ENCODE results near the gene PSMD13.

PSMD13 gene

DNA sequence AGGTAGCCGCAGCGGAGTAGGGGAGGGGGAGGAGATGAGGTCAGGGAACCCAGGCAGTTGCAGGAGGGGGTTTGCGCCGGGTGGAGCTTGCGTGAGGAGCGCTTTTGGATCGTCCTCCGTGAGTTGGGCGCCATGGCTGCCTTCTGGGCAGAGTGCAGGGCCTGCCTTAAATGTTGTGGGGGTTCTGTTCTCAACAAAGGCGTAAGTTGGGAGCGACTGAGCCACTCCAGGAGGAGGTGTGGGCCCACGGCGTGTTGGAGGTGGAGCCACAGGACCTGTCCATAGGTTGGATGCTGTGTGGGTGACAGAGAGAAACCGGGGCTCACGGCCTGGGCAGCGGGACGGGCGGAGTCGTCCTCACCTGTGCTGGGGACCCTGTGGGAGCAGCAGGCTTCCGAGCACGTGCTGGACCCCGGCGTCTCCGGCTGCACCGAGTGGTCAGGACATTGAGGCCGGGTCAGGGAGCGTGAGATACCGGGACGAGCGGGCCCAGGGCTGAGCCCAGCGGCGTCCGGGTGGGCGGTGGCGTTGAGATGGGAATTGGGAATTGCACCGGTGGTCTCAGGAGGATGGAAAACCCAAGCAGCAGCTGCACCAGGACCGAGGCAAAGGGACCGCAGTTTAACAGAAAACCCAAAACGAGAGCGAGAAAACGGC, 51.2 kb downstream of the PSMD13 start:
- no peak for DNase-seq (ENCODE audit: low read depth in 2 of 2)

DNA sequence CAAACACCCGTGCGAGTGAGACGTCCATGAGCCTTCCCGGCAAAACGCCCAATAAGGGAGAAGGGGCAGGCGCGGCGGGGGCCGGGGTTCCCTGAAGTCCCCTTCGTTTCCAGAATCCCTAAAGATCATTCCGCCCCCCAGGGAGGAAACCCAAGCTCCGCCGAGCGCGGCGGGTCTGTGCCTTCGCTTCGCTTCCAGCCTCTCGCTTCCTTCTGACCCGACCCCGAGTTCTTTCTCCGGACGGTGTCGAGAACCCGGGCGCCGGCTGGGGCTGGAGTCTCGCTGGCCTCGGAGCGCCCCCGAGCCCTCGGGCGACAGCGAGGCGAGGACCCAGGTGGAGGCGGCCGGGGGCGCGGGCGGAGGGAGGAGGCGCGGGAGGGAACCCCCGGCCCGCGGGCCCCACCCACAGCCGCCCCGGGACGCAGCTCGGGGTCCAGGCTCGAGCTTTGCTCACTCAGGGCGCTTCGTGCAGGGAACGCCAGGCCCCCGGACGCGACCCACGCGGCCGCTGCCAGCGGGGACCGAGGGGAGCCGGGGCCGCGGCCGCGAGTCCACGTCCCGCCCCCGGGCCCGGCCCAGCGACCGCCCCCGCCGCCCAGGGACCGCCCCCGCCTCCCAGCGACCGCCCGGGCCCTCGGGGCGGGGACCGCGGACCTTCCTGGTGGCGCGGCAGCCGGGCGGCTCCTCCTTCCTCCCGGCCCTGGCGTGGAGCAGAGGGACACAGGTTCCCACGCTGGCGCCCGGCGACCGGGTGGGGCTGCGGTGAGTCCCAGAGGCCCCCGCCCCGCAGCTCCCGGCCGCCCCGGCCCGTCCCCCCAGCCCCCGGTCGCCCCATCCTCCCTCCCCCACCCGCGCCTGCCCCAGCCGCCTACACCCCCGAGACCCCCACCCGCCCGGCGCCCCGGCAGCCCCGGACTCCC, 52.0 kb downstream of the PSMD13 start, which contains the start of gene PGGHG:
Gene PGGHG (plus strand): TSS at position 649 of the 920 bp plus-strand sequence. CDS start 691 bp downstream, outside the sequence.
- peak in 1 of 2 donors; percentile 59 for DNase-seq (ENCODE audit: low read depth in 2 of 2)

DNA sequence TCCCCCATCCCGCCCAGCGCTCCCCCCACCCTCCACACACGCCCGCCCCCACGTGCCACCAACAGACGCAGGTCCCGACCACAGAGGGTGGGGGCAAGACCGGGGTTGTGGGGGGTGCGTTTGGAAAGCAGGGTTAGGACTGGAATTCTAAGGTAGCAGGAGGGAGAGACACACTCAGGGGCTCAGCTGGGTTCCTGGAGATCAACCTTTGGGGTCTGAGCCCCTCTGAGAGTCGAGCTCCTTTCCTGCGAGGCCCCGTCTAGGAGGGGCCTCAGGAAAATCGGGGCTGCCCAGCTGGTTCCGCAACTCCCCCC, 52.6 kb downstream of the PSMD13 start:
- DNase-seq (ENCODE audit: low read depth in 2 of 2): no peak

DNA sequence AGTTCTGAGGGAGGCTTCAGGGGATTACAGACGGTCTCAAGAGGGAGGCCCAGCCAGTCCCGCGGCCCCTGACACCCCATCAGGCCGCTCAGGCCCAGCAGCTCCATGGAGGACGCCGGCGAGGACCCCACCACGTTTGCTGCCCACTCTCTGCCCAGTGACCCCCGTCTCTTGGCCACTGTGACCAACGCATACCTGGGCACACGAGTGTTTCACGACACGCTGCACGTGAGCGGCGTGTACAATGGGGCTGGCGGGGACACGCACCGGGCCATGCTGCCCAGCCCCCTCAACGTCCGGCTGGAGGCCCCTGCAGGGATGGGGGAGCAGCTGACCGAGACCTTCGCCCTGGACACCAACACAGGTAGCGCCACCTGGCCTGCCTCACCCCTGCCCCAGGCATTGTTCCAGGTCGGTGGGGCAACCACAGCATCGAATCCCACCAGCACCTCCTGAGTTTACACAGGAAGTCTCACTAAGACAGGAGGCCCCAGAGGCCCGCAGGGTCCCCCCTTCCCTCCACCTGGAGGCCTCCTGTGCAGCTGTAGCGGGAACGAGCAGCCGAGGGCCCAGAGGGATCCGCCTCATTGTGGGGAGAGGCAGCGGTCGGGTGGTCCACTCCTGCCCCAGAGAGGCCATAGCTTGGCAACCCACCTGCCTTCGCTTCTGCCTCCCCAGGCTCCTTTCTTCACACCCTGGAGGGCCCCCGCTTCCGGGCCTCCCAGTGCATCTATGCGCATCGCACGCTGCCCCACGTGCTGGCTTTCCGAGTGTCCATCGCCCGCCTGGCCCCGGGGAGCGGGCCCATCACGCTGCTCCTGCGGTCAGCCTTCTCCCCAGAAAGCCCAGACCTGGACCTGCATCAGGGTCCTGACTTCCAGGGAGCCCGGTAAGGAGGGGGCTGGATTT, 53.2 kb downstream of the PSMD13 start:
- DNase-seq (ENCODE audit: low read depth in 2 of 2): no peak

DNA sequence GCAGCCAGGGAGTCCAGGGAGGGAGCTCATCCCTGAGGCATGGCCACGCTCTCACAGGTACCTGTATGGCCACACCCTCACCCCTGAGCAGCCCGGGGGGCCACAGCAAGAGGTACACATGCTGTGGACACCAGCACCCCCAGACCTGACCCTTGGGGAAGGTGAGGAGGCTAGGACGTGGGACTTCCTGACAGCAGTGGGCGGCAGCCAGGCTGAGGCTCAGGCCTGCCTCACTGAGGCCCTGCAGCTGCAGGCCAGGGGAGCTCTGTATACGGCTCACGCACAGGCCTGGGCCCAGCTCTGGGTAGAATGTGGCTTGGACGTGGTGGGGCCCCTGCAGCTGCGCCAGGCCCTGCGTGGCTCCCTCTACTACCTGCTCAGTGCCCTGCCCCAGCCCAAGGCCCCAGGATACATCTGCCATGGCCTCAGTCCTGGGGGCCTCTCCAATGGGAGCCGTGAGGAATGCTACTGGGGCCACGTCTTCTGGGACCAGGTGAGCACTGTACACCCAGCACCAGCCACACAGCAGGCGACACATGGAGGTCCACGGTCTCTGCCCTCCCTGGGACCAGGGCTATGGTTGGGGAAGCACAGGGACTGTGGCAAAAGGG, 54.0 kb downstream of the PSMD13 start:
- no peak for DNase-seq (ENCODE audit: low read depth in 2 of 2)

DNA sequence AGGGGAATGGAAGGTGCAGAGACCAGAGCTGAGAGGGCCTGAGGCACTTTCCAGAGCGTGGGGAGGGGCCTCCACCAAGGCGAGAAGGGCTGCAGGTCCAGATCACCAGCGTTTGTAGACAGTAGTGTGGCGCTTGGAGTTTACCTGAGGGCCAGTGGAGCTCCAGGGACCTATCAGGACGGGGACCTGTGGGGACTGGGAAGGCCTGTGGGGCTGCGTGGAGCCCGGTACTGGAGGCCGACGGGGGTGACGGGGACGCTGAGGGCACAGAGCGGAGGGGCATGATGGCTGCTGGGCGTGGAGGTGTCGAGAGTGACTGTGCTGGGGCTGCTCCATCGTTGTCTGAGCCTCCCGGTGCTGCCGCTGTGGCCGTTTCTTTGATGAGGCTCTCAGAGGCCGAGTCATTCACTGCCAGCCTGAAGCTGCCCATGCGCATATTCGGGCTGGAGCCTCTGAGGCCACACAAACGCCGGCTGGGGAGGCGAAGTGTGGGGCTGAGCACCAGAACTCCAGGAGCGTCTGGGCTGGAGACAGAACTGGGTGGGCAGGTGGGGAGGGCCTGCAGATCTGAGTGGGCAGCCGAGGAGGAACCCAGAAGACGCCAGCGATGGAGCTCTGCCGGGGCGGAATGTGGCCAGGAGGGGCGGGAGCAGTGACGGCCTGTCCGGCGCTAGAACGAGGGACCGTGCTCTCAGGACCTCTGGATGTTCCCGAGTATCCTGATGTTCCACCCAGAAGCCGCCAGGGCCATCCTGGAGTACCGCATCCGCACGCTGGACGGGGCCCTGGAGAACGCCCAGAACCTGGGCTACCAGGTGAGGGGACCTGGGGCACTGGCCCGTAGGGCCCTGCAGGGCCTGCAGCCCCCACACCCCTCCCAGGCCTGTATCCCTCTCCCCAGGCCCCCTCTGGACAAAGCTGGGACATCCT, 54.8 kb downstream of the PSMD13 start:
- no peak for DNase-seq (ENCODE audit: low read depth in 2 of 2)

DNA sequence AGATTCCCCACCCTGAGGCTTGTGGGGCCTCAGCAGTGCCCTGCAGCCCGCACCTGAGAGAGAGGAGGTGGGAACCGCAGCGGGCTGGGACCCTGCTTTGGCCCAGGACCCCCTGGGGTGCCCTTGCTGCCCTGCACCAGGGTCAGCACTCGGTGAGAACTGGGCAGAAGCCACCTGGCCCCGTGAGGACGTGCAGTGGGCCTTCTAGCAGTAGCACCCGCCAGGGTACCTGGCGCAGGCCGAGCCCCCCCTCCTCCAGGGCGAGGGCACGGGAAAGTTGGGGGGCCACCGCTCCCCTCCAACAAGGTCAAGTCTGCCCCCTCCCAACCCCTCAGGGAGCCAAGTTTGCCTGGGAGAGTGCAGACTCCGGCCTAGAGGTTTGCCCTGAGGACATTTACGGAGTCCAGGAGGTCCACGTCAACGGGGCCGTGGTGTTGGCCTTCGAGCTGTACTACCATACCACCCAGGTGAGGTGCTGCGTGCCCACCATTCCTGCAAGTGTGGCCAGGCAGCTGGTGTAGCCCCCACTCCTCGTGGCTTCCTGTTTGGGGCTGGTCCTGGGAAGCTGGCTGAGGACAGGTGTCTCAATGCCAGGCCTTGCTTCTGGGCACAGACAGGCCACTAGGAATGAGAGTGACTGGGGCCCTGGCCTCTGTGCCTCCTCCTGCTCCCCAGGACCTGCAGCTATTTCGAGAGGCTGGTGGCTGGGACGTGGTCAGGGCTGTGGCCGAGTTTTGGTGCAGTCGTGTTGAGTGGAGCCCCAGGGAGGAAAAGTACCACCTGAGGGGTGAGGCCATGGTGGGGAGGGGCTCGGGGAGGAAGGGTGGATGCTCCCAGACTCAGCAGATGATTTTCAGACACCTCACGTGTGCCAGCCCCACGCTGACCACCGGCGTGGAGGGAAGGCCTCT, 55.7 kb downstream of the PSMD13 start:
- DNase-seq (ENCODE audit: low read depth in 2 of 2): no peak

DNA sequence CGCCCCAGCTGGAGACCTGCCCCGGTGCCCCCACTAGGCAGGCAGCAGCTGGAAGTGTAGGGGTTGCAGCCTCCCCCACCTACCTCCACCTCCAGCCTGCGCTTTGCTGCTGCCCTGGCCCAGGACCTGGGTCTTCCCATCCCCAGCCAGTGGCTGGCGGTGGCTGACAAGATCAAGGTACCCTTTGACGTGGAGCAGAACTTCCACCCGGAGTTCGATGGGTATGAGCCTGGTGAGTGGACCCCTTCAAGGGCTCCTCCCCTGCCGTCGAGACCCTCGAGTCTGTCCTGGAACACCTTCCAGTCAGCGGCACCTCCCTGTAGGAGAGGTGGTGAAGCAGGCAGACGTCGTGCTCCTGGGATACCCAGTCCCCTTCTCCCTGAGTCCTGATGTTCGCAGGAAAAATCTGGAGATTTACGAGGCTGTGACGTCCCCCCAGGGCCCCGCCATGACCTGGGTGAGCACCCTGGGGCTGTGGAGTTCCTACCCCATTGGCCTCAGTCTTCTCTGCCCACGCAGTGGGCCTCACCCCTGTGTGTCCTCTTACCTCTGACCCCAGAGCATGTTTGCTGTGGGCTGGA, 56.6 kb downstream of the PSMD13 start:
- no peak for DNase-seq (ENCODE audit: low read depth in 2 of 2)

DNA sequence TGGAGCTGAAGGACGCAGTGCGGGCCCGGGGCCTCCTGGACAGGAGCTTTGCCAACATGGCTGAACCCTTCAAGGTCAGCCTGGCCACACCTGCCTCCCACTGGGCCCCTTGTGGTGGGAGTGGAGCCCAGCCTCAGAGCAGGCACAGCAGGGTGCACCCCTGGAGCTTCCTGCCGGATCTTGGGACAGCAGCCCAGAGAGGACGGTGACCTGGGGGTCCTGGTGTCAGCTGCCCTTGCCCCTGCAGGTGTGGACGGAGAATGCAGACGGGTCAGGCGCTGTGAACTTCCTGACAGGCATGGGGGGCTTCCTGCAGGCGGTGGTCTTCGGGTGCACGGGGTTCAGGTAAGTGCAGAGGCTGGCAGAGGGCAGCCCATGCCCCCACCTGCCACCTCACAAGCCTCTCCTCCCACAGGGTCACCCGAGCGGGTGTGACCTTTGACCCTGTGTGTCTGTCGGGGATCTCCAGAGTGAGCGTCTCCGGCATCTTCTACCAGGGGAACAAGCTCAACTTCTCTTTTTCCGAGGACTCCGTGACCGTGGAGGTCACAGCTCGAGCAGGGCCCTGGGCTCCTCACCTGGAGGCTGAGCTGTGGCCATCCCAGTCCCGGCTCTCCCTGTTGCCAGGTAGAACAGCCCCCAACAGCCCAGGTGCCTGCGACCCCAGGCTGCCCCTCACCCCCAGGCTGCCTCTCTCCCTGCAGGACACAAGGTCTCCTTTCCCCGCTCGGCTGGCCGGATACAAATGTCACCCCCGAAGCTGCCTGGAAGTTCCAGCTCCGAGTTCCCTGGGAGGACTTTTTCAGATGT, 57.3 kb downstream of the PSMD13 start:
- DNase-seq (ENCODE audit: low read depth in 2 of 2): no peak

DNA sequence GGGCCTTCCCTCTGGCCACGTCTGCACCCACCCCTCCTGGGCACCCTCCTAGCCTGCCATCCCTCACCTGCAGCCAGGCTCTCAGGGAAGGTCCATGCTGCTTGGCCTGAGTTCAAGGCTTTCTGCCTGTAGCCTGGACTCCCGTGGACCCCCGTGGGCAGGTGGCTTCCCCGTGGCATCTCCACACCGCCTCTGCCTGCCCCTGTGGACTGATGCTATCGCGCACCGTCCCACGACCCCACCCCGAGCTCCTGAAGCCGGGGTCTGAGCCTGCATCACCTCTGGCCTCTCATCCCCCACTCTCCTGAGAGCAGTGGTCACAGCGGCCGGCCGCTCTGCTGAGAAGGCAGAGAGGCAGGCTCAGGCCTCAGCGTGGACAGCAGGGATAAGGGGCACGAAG, 58.0 kb downstream of the PSMD13 start:
- DNase-seq (ENCODE audit: low read depth in 2 of 2): no peak

DNA sequence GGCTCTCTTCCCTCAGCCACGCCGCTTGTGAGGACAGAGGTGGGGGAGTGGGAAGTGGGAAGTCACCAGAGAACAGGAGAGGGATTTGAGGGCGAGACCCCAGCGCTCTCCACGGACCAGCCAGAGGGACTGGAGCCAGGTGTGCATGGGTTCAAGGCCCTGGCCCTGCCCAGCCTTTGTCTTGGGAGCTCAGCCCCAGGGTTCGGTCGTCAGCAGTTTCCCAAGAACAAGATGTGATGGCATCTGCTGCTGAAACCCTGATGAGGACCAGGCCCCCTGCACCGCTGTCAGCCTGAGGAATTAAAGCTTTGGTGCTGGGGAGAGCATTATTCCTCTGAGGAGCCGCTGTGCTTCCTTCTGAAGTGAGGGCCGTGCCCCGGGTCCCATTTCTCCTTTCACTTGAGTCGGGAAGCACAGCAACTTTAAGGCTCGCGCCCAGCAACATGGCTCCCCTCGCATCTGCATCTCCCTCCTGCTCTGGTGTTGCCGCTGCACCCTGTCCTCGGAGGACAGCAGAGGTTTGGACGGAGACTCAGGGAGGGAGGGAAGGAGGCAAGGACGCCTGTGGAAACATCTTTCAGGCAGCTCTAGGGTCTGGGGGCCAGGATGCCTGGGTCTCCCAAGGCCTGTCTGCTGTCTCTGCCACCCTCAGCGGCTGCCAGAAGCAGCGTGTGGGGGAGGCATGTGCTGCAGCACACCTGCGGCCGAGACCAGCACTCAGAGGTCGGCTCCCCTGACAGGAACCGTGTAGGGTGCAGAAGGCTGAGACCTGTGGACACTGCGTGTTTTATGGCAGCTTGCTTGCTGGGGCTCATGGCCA, 58.8 kb downstream of the PSMD13 start:
- no peak for DNase-seq (ENCODE audit: low read depth in 2 of 2)

DNA sequence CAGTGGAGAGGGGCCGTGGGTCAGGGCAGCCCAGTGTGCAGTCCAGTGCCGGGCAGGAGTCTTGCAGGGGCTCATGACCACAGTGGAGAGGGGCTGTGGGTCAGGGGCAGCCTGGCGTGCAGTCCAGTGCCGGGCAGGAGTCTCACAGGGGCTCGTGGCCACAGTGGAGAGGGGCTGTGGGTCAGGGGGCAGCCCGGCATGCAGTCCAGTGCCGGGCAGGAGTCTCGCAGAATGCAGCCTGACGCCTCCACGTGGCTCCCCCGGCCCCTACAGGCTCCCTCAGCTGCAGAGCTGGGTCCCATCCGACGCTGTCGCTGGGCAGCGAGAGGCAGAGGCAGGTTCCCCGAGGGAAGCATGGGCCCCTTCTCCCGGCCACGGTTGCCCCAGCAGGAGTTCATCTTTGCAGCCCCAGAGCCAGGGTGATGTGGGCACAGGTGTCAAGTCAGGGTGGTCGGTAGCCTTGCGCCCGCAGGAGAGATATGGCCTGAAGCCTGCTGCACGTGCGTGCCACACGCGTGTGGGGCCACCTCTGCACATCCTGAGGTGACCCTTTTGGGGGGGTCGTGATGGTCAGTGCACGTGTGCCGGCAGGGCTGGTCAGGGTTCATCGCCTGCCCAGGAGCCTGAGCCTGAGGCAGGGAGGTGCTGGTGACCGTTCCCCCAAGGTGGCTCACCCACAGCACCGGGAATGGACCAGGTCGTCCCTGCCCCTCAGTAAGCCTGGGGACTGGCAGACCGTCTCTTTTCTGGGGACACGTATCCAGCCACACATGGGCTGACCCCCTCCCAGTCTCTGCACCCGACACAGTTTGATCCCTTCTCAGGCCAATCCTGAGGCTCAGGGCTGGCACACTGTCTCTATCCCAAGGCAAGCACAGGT, 59.6 kb downstream of the PSMD13 start:
- no peak for DNase-seq (ENCODE audit: low read depth in 2 of 2)

DNA sequence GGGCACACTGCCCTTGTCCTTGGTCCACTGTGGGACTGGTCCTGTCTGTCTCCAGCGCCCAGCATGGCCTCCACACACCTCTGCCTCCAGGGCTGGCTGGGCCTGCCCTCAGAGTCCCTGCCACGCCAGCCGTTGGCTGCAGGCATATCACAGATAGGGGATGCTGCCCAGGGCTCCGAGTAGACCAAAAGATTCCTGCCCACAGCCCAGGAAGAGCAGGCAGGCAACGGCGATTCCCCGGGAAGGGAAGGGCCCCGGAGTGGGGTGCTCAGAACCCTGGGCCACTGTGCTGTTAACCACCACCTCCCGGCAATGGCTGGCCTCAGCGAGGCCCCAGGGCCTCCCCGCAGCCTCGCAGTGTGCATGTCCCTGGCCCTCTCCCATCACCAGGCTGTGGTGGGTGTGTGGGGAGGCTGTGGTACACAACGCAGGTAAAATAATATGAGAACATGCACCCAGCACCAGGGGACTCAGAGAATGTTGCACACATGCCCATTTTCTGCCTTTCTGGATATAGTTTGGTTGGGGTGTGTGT, 60.3 kb downstream of the PSMD13 start:
- no peak for DNase-seq (ENCODE audit: low read depth in 2 of 2)

DNA sequence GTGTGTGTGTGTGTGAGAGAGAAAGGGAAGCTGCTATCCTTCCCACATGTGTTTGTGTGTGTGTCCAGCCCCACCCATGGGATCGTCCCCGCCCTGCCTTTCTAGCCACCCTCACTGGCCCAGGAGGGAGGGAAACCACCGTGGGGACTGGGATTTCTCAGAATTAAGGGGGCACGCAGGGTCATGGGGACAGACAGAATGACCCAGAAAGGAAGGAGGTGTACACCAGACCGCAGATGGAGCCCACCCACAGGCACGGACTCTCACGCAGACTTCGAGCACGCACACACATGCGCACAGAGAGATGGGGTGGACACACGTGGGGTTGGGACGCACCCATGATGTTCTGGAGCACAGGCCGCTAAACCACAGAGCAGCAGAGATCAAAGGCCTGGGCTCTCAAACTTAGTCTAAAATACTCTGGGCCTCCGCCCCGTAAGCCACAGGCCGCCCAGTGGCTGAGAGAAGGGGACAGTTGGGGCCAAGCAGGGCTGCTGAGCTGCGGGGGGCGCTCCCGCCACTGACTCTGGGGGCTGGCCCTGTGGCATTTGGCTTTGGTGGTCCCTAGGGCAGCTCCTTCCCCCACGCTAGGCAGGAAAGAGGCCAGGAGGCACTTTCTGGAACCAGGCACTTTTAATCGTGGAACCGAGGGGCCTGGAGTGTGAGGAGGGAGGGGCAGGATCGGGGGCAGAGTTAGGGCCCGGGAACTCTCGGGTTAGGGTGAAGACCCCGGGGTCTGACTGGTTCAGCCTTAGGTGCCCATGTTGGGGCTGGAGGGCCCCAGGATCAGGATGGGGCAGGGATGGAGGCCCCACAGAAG, 61.0 kb downstream of the PSMD13 start:
- DNase-seq (ENCODE audit: low read depth in 2 of 2): no peak

DNA sequence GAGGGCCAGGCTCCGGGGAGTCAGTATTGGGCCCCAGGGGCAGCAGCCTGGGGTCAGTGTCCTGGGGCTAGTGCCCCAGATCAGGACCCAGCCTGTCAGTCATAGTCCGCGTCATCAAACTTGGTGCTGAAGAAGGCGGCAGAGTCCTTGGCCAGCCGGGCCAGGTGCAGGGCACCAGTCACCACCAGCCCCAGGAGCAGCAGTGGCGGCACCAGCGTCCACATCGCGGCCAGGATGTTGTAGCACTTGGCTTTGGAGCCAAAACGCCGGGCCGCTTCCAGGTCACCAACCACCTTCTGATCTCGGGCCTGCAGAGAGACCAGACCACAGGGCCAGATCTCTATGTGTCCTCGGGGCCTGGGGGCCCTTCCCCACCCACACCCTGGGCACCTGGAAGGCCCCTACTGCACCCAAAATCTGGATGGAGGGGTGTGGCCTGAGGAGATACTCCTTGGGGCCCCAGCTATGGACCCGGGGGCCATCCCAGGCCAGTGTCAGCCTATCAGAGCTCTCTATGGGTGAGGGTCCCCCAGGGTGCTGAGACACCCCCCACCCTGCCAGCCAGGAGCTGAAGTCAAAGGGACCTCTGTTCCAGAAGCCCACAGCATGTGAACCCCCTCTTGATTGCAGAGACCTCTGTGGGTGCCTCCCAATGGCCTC, 61.8 kb downstream of the PSMD13 start:
- DNase-seq (ENCODE audit: low read depth in 2 of 2): no peak

Data from stimulated activated CD8-positive, alpha-beta memory T cell treated with anti-CD3 and anti-CD28 coated beads, Interleukin-2, amount 100 ng/mL, for 1 hour (primary cell).